Ecto neural progenitor cell (in vitro differentiated cells): ENCODE measurements around the gene ASIC4.

Source experiments
- DNase-seq: peaks from one replicate; pipeline ENCODE4 v3.0.0-alpha.2; 2018; ENCODE audit warnings: low spot score

The ASIC4 gene

GRCh38 chr2:219497495-219498279 lies 16.6 kb upstream of the ASIC4 start:
- peak; percentile 80 for DNase-seq

- peak; percentile 95 for DNase-seq
Measured at GRCh38 chr2:219498280-219499057, 15.8 kb upstream of the ASIC4 start, which contains the start of gene GMPPA. Gene GMPPA (plus strand): TSS chr2:219498891. CDS start chr2:219499976, 1,085 bp downstream.

GRCh38 chr2:219499058-219499307 lies 15.3 kb upstream of the ASIC4 start:
- DNase-seq: no peak

- no peak for DNase-seq
Measured at GRCh38 chr2:219499555-219499954, 14.7 kb upstream of the ASIC4 start.

- no peak for DNase-seq
Measured at GRCh38 chr2:219500135-219500534, 14.1 kb upstream of the ASIC4 start.

GRCh38 chr2:219501849-219502248 lies 12.4 kb upstream of the ASIC4 start:
- no peak for DNase-seq

- DNase-seq: no peak
Measured at GRCh38 chr2:219502618-219503017, 11.7 kb upstream of the ASIC4 start.

- no peak for DNase-seq
Measured at GRCh38 chr2:219505585-219505984, 8.7 kb upstream of the ASIC4 start.

- no peak for DNase-seq
Measured at GRCh38 chr2:219506153-219506801, 8.0 kb upstream of the ASIC4 start.

GRCh38 chr2:219506802-219507526 lies 7.3 kb upstream of the ASIC4 start:
- no peak for DNase-seq

GRCh38 chr2:219507581-219508443 lies 6.5 kb upstream of the ASIC4 start:
- no peak for DNase-seq

- no peak for DNase-seq
Measured at GRCh38 chr2:219508444-219508734, 5.9 kb upstream of the ASIC4 start.

GRCh38 chr2:219508971-219509779 lies 5.1 kb upstream of the ASIC4 start:
- peak; percentile 64 for DNase-seq

- peak; percentile 88 for DNase-seq
Measured at GRCh38 chr2:219509780-219510511, 4.3 kb upstream of the ASIC4 start.

GRCh38 chr2:219510512-219511135 lies 3.7 kb upstream of the ASIC4 start:
- no peak for DNase-seq

GRCh38 chr2:219511547-219512325 lies 2.5 kb upstream of the ASIC4 start:
- DNase-seq: no peak

GRCh38 chr2:219512524-219513216 lies 1.6 kb upstream of the ASIC4 start:
- DNase-seq: peak; percentile 82

GRCh38 chr2:219513787-219514186 lies 495 bp upstream of the ASIC4 start:
- no peak for DNase-seq
